Panc1 (cell line): Measurements from ENCODE around the gene PLB1. TPM values are rescaled to one million over a fixed set of nuclear protein-coding genes. Genes with fewer than 3 reads are reported as not detected.

Experiments
- ATAC-seq: fragments of 200-7000 bp; cut with Tn5 transposase; 2 replicates; pipeline ENCODE4 v1.9.1; 2020; ENCODE audit warnings: mild to moderate bottlenecking, moderate library complexity
- BruUV-seq: library from RNA; stranded (reverse); fragments of 400-500 nt; replicated peaks from 2 replicates; lab custom pipeline; 2021; lab: Mats Ljungman, UMichigan
- CTCF ChIA-PET: fragments of 300-600 bp; sonication (Branson Sonifier 250); formaldehyde crosslinking; loops from one replicate; lab custom pipeline; 2022; ENCODE audit warnings: antibody characterized with exemption; lab: Charles Lee
- POLR2A ChIA-PET: fragments of 300-600 bp; sonication (Branson Sonifier 250); formaldehyde crosslinking; loops from one replicate; lab custom pipeline; 2022; ENCODE audit warnings: antibody characterized with exemption; lab: Charles Lee
- DNase-seq: peaks from one replicate; pipeline ENCODE4 v3.0.0-alpha.2; 2010; ENCODE audit warnings: low read depth, low spot score
- H3K27ac ChIP-seq: 2 replicates; pipeline ENCODE4 v1.5.1; 2011; ENCODE audit warnings: mild to moderate bottlenecking, low read length, inconsistent platforms
- H3K27me3 ChIP-seq: fragments of 200-500 bp; sonication (Bioruptor generic); 2 replicates; pipeline ENCODE4 v1.6.0; 2014; ENCODE audit warnings: low read length, inconsistent platforms; ENCODE audit not compliant: control insufficient read depth, insufficient read depth
- H3K36me3 ChIP-seq: fragments of 200-500 bp; sonication (Bioruptor generic); 2 replicates; pipeline ENCODE4 v1.5.1; 2014; ENCODE audit warnings: inconsistent platforms, mild to moderate bottlenecking, low read length, moderate library complexity; ENCODE audit not compliant: control insufficient read depth, insufficient read depth
- H3K4me1 ChIP-seq: 2 replicates; pipeline ENCODE4 v1.5.1; 2011; ENCODE audit warnings: inconsistent platforms, mild to moderate bottlenecking, low read length, moderate library complexity; ENCODE audit not compliant: control insufficient read depth, insufficient read depth
- H3K4me3 ChIP-seq, 2 experiments: 2 replicates each; pipeline ENCODE4 v1.5.1; 2011 to 2012; ENCODE audit warnings: low read depth in 2 of 2, low read length in 2 of 2, mild to moderate bottlenecking in 2 of 2, inconsistent platforms in 1 of 2, moderate library complexity in 1 of 2
- H3K9me3 ChIP-seq: fragments of 200-500 bp; sonication (Bioruptor generic); 2 replicates; pipeline ENCODE4 v1.5.1; 2014; ENCODE audit warnings: low read depth, mild to moderate bottlenecking, inconsistent platforms, low read length, moderate library complexity; ENCODE audit not compliant: control insufficient read depth, insufficient read depth
- CTCF ChIP-seq: fragments of 450-650 bp; IDR thresholded peaks from 2 replicates; pipeline ENCODE4 v1.5.1; 2017; ENCODE audit warnings: mild to moderate bottlenecking
- POLR2AphosphoS5 ChIP-seq: IDR thresholded peaks from 2 replicates; pipeline ENCODE4 v1.6.1; 2012; ENCODE audit warnings: mild to moderate bottlenecking, low read depth, low read length, moderate library complexity
- REST ChIP-seq, 2 experiments: IDR thresholded peaks; 2 replicates each; pipeline ENCODE4 v1.6.1; 2011 to 2012; ENCODE audit warnings: low read depth in 2 of 2, control low read depth in 1 of 2, low read length in 1 of 2, mild to moderate bottlenecking in 1 of 2, moderate library complexity in 1 of 2; ENCODE audit not compliant: insufficient read depth in 1 of 2
- SIN3A ChIP-seq: IDR thresholded peaks from 2 replicates; pipeline ENCODE4 v1.6.1; 2012; ENCODE audit warnings: low read depth, mild to moderate bottlenecking, low read length, moderate library complexity, borderline replicate concordance; ENCODE audit not compliant: insufficient read depth
- TCF7L2 ChIP-seq: IDR thresholded peaks from 2 replicates; pipeline ENCODE4 v1.6.1; 2011; ENCODE audit warnings: mild to moderate bottlenecking, low read depth, low read length, inconsistent platforms
- in situ Hi-C: cut with HindIII; loops from 2 replicates; pipeline ENCODE4 v1.10.0; 2016; ENCODE audit warnings: low sequenced_read_pairs, low pct_unique_long_range_greater_than_20kb
- intact Hi-C: fragments of 100-400 bp; cut with micrococcal nuclease; formaldehyde crosslinking; loops from one replicate; pipeline ENCODE4 v1.10.0; 2022; ENCODE audit not compliant: unreplicated experiment
- total RNA-seq: library from RNA; stranded (reverse); gene quantifications from one replicate; pipeline ENCODE4 v1.2.1, GENCODE V29; 2021; ENCODE audit not compliant: unreplicated experiment

Gene PLB1
- total RNA-seq, 1 experiment from 2014 or later = 0.80 TPM

GRCh38 chr2:28629910-28630309 lies 134.1 kb downstream of the PLB1 start:
- in situ Hi-C loops (no loop called here), intact Hi-C loops (no loop called here)
- H3K27ac ChIP-seq = no peak overlapping the region
- no TSS peak for BruUV-seq
- TF ChIP-seq CTCF (no peak), TCF7L2 (no peak), REST (IDR thresholded peaks at IDR 0.05; ENCODE audit: insufficient read depth in 1 of 2, low read depth in 2 of 2, low read length in 1 of 2) (no peak), SIN3A (no peak), POLR2AphosphoS5 (no peak)
- H3K27me3 ChIP-seq = no peaks in the 10 kb centered on the region
- H3K4me1 ChIP-seq = no peaks in the 10 kb centered on the region
- no peaks in the 10 kb centered on the region for H3K36me3 ChIP-seq
- H3K4me3 ChIP-seq = no peak overlapping the region
- ATAC-seq (no peak), DNase-seq (no peak)
- CTCF ChIA-PET = interaction anchor here (0.7 to 1.2 kb wide), 2 partner anchors 9 to 35 kb away, joined by 3 to 4 read pairs; no protein-coding TSS in a partner anchor
- H3K9me3 ChIP-seq = no peaks in the 10 kb centered on the region
- POLR2A ChIA-PET = no interaction called here

- no peaks in the 10 kb centered on the region for H3K4me1 ChIP-seq
- no TSS peak for BruUV-seq
Observed at GRCh38 chr2:28630341-28630740, 134.5 kb downstream of the PLB1 start.

More at GRCh38 chr2:28630341-28630740, 134.5 kb downstream of the PLB1 start:
- ChIA-PET CTCF (interaction anchor here (0.7 kb wide), 1 partner anchor 35 kb away, joined by 3 read pairs; no protein-coding TSS in a partner anchor), POLR2A (no interaction called here)
- no peaks in the 10 kb centered on the region for H3K27me3 ChIP-seq
- no peak overlapping the region for H3K27ac ChIP-seq
- no peak for TF ChIP-seq TCF7L2
- no peak for TF ChIP-seq CTCF
- TF ChIP-seq SIN3A = no peak
- TF ChIP-seq POLR2AphosphoS5 = no peak
- TF ChIP-seq REST (IDR thresholded peaks at IDR 0.05; ENCODE audit: insufficient read depth in 1 of 2, low read depth in 2 of 2, low read length in 1 of 2) = no peak
- intact Hi-C loops = no loop called here
- in situ Hi-C loops = no loop called here
- no peak overlapping the region for H3K4me3 ChIP-seq
- DNase-seq = no peak
- H3K9me3 ChIP-seq = no peaks in the 10 kb centered on the region
- H3K36me3 ChIP-seq = no peaks in the 10 kb centered on the region
- peak; percentile 52; the same call in 1 of the 2 replicates for ATAC-seq
